Stimulated activated CD4-positive, alpha-beta T cell treated with anti-CD3 and anti-CD28 coated beads, TNF-alpha, amount 100 ng/mL, for 48 hours (primary cell): ENCODE data around the gene PRKAG2.
"Not testable (repeated sequence)": the region's sequence is repeated elsewhere in the genome, so short reads cannot be mapped to it uniquely, and the experiment has no call there.

Experiments used
- DNase-seq, 3 donors: peaks; one replicate each; pipeline ENCODE4 v3.0.0-alpha.2; 2020; ENCODE audit warnings: low read depth in 3 of 3

Gene PRKAG2

DNA sequence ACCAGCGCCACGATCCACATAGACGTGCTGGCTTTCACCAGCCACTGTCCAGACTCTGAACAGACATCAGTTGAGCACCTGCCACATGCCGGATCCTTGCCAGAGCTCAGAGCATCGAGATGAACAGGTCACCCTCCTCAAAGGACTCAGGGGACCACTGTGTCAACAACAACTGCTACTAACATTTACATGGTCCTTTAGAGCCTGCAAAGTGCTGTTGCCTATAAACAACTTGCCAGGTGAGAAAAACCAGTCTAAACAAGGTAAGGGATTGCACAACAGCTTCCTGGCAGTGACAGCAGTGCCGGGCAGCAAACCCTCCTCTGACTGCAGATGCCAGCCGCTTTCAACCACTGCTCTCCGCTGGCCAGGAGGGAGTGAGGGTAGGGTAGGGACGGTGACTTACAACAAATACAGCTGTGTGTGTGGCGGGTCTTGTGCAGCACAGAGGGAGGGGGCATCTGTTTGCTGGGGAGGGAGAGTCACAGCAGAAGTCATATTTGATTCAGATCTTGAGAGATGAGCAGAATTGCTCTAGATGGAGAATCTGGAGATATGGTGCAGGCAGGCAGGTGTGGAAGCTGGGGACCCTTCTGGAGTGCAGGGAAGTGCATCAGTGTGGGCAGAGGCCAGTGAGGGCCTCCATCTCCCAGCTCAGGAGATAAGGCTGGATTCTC lies 324.4 kb downstream of the PRKAG2 start:
- DNase-seq: no peak

DNA sequence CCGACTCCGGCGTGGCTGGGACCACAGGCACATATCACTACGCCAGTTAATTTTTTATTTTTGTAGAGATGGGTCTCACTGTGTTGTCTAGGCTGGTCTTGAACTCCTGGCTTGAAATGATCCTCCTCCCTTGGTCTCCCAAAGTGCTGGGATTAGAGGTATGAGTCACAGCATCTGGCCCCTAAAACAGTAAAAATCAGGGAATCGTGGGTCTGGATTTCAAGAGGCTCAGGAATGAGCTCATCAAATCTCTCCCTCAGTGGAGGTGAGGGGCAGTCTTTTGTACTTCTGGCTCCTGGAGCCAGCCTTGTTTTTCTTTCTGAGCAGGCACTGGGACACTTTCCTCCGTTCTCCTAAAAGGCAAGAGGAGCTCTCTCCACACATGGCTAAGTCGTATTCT lies 325.1 kb downstream of the PRKAG2 start:
- DNase-seq: no peak

DNA sequence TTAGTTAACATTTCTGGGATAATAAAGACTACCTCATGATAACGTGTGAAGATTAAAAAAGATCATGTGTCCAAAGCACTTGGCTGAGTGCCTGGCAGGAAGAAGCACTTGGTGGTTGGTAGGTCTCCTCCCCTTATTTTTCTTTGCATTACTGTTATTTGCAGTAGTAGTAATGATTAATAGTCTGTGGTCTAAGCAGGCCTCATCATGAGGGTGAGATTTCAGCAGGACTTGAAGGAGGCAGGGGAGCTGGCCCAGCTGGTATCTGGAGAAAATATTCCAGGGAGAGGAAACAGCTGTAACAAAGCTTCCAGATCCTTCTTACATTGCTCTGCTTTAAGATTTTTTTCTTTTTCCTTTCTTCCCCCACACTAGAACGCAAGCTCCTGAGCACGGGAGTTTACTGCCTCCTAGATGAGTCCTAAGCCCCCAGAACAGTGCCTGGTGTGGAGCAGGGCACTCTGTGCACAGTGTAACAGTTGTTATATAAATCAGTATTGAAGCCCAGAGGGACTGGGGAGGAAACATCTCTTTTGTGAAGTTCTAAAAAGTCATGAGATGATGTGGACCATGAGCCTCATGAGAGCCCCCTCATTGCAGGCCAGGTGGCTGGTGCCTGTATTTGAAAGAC lies 326.1 kb downstream of the PRKAG2 start:
- no peak for DNase-seq

DNA sequence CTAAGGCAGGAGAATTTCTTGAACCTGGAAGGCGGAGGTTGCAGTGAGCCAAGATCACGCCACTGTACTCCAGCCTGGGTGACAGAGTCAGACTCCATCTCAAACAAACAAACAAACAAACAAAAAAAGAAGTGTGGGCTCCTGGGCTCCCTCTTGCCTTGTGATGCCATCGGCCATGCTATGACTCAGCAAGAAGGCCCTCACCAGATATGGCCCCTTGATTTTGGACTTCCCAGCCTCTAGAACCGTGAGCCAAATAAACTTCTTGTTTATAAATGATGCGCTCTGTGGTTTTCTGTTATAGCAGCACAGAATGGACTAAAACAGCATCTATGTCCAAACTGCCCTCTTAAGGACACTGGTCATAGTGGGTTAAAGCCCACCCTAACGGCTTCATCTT lies 327.3 kb downstream of the PRKAG2 start:
- no peak for DNase-seq

DNA sequence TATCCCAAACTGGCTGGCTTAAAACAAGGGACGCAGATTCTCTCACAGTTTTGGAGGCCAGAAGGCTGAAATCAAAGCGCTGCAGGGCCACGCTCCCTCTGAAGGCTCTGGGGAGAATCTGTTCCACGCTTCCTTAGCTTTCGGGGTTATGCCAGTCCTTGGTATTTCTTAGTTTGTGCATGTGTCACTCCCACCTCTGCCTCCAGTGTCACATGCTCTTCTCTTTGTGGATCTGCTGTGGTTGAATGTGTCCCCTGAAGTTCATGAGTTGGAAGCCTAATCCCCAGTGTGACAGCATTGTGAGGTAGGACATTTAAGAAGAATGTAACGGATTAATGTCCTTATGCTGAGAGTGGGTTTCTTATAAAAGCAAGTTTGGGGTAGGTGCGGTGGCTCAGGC lies 327.8 kb downstream of the PRKAG2 start:
- no peak for DNase-seq

DNA sequence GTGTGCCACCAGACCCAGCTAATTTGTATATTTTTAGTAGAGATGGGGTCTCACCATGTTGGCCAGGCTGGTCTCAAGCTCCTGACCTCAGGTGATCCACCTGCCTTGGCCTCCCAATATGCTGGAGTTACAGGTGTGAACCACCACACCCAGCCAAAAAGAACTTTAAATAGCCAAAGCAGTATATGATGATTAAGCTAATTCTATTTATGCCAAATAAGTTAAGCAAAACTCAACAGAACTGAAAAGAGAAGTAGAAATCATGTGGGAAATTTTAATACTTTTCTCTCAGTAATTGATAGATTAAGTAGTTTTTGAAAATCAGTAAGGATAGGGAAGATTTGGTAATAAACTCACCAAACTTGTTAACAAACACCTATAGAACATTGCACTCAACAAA lies 332.7 kb downstream of the PRKAG2 start:
- no peak for DNase-seq

DNA sequence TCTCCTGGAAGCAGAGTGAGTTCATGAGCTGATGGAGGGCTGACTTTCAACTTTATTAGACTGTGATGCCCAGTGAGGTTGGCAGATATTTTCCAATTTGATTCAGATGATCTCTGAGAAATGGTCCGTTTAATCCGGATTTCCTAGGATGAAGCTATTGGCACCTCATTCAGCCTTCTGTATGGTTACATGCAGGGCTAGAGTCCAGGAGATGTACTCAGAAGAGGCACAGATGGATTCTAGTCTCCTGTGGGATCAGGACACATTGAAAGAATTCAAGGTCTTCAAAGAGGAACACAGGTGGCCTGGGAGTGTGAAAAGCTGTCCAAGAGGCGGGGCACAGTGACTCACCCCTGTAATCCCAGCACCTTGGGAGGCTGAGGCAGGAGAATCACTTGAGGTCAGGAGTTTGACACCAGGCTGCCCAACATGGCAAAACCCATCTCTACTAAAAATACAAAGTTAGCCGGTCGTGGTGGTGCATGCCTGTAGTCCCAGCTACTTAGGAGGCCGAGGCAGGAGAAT lies 334.2 kb downstream of the PRKAG2 start:
- no peak for DNase-seq

DNA sequence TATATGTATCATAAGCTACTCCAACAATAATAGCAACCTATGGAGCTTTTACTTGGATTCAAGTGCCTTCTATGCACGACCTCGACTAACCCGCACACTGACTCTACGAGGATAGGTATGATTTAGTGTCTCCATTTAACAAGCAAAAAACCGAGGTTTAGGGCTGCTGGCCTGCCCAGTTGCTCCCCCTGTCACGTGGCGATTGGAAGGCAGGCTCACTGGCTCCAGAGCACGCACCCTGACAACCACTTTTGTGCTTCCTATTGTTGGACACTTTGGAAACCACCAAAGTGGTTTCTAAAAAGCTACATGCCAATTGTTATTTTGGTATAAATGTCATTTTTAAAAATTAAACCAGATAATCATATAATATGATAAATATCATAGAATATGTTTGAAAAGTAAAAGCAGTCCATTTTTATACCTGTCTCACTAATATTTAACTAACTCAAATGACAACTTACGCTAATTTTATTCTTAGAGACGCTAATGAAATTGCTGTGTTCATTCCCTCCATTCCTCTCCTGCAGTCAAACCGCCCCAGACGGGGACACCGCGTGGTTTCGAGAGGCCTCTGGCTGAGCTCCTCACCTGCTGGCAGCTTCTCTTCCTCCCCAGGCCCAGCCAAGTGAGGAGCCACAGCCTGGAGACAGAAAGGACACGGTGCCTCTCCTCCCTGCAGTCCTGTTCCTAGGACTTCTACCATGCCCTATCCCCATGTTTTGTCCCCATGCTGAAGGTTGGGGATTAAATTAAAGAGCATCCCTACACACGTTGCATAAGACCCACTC lies 335.0 kb downstream of the PRKAG2 start:
- DNase-seq: no peak

DNA sequence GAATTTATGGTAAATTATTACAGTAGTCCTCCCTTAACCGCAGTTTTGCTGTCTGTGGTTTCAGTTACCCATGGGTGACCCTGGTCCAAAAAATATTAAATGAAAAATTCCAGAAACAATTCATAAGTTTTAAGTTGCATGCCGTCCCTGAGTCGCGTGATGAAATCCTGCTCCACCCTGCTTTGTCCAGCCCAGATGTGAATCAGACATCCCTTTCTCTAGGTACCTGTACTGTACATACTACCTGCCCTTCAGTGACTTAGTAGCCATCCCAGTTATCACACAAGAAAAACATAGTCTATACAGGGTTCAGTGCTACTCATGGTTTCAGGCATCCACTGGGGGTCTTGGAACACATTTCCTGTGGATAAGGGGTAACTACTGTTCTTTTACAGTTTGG lies 336.8 kb downstream of the PRKAG2 start:
- no peak for DNase-seq

DNA sequence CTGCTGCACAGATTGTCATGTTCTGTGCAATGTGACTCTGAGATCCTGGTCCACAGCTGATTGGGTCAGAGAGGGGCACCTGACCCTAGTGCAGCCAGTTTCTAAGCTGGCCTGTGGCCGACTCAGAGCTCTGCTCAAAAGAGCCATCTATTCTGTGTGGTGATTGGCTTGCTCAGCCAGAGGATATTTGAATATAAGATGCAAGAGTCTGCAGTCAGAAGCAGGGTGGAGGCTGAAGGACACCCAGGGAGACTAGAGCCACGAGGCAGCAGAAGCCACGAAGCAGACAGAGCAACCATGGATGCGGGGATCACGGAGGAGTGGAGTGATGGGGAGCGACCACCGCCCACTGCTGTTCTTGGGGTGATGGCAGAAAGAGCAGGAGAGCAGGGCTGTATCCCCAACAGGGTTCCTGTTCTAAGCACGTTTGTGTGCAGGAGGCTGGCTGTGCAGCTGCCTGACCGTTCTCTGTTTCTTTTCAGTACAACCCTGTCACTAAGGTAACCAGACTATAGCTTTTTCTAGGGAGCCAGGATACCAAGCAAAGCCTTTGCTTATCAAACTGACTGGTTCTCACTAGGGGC lies 337.7 kb downstream of the PRKAG2 start:
- DNase-seq: no peak

DNA sequence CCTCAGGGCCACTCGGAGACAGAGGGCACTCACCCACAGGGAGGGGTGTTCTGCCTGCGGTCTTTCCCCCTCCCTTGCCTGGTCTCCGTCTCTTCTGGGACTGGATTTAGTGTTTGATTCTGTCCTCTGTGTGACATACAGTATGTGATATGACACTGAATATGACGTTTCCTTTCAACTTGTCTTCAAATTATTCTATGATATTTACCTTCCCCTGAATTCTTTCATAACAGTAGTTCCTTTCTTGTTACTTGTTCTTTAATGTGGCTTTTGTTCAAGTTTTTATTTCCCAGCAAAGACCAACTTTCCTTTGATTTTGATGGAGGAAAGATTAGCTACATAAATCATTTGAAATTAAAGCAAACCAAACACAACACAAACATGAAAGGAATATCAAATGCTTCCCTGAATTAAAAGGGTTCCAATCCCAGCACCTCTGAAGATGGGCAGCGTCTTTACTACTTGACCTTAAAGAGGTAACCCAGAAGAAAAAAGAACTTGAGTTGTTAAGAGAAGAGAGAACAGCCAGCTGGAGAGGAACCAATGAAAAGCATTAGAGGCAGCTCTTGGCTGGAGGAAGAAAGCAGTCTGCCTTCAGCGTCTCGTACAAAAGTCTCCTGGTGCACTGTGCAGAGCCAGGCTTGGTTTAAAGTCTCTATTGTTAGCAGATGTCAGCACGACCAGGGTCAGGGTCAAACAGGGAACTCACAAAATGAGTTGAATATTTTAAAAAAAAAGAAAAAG lies 338.9 kb downstream of the PRKAG2 start:
- DNase-seq: no peak

DNA sequence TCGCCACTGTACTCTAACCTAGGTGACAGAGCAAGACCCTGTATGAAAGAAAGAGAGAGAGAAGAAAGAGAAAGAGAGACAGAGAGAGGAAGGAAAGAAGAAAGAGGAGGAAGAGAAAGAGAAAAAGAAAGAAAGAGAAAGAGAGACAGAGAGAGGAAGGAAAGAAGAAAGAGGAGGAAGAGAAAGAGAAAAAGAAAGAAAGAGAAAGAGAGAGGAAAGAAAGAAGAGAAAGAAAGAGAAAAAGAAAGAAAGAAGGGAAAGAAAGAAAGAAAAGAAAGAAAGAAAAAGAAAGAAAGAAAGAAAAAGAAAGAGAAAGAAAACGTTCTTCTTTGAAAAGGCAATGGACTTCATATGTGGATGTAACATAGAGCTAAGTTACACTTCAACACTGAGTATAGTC lies 340.7 kb downstream of the PRKAG2 start:
- DNase-seq: not testable (repeated sequence)

DNA sequence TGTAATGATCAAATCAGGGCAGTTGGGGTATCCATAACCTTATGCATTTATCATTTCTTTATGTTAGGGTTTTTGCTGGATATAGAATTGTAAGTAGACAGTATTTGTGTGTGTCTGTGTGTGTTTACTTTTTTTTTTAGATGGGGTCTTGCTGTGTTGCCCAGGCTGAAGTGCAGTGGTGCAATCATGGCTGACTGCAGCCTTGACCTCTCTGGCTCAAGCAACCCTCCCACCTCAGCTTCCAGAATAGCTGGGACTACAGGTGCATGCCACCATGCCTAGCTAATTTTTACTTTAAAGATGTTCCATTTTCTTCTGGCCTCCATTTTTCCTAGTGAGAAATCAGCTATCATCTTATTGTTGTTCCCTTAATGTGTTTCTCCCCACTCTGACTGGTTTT lies 347.1 kb downstream of the PRKAG2 start:
- no peak for DNase-seq

DNA sequence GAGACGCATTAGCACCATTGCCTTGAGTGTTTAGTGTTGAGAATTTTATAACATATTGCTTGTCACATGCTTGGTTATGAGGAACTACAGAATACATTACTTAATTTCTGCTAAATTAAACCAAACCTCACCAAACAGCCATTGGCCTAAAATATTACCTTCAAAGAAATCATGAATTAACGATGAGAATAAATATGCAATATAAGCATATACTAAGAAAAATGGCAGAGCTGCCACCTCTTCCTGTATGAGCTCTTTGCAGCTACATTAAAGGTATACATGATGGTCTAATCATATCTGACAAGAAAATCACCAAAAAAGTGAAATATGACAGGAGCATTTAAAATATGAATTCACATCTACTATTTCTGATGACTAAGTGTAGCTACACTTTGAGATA lies 352.1 kb downstream of the PRKAG2 start:
- DNase-seq: no peak

DNA sequence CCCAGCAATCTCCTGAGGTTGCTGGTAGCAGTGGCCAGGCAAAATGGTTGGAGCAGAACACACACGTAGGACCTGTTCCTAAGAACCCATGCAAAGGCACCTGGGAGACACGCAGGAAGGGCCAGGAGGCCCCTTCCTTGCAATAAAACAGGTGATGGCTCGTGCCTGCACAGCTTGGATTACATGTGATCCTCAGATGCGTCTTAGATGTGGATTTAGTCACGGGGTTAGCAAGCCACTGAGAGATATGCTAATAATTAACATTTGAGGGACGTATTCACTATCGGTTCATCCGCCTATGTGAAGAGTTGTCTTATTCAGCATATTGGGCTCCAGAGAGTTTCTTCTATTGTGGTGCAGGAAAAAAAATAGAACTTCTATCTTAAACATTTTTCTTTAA lies 352.6 kb downstream of the PRKAG2 start:
- no peak for DNase-seq

DNA sequence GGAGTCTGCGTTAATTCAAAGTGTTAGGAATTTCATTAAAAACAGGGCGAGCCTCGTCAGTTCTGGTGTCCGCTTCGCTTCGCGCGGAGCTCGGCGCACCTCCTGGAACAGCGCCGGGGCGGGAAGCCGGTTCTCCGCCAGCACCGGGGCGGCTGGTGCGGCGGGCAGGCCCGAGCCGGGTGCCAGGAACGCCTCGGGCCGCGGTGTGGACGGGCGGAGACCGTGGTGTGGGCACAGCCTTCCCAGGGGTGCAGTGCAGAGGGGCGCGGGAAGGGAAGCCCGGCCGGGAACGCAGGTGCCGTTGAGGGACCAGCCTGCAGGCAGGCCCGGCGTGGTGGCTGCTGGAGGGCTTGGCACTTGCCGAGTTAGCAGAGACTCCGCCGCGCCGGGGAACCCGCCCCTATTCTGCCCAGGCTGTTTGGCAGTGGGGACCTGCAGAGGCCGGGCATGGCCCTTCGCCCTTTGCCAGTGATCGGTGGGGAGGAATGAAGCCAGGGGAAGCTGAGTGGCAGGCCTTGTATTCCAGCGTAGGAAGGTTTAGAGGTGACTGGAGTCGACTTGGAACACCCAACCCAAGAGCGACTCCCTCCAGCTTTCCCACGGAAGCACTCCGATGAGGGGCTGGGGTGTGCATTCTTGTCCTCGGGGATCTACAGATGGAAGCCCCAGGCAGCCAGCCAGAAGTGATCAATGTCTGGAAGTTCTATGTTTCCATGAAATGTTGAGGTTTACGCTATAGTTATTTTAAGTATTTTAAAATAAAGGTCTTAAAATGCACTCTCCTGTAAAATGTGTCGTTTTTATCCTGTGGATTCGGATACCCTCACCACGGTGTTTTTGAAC lies 356.3 kb downstream of the PRKAG2 start:
- peak in 2 of 3 donors; percentile 6 to 15 for DNase-seq

DNA sequence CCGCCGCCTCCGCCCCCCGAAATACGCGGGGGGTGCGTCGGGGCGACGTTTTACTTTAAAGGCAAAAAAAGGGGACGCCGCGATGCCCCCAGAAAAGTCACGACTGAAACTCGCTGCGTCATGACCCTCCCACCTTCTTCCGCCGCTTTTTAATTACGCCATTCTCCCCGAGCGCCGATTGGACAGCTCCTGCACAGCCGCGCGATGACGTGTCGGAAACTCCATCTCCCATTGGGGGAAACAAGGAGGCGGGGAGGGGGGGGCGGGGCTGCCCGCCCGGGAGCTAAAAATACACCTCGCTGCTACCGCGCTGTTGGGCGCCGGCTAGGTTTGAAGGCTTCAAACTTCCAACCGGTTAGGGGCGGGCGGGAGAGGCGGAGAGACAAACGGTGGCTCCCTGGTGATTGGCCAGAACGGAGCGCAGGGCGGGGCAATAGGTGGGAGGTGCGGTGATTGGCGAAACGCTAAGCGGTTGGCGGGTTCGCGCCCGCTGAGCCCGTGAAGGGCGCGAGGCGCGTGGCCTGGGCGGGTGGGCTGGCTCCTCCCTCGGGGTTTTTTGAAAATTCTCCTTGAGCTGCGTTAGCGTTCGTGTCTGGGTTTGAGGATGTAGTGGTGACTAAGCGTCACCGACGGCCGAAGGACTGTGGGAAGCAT lies 357.0 kb downstream of the PRKAG2 start, which contains the start of gene RHEB:
TSS of gene RHEB (minus strand) at position 131 of the 654 bp plus-strand sequence. CDS start 384 bp downstream, outside the sequence.
- peak; percentile 95 to 99 (median 96) for DNase-seq

DNA sequence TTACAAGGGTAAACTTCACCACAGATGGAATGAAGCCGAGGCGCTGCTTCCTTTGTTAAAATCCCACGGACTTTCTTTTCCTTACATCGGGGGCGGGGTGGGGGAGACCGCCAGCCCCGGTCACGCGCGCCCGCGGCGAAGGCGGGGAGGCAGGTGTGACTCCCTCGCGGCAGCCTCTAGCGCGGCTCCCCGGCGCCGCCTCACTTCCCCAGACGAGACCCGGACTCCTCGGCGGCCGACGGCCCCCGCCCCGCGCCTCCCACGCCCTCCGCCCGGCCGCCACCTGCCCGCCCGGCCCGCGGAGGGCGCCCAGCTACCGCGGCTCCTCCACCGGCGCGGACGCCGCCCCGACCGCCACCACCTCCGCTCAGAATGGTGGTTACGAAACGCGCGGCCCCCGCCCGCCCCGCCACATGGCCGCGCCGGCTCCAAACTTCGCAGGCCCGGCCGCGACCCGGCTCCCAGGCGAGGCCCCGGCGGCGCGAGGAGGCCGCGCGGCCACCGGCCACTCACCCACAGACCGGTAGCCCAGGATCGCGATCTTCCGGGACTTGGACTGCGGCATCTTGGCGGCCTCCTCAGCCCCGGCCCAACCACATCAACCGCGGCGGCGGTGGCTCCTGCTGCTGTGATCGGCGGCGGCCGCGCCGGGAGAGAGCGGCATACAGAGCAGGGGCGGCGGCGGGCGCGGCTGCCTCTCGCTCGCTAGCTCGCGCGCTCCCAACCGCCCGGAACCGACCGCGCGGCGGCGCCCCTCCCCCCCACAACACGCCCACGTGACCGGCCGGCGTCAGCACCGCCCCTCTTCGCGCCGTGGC lies 357.8 kb downstream of the PRKAG2 start:
- DNase-seq: peak; percentile 17 to 50 (median 46)
